Measurements from ENCODE around the gene ATP5MC3.

GRCh38 chr2:175135177-175135576 lies 46.3 kb downstream of the ATP5MC3 start:
- TF ChIP-seq CTCF (IDR thresholded peaks at IDR 0.05; ENCODE audit: low read depth, low read length) (no peak), MYC (IDR thresholded peaks at IDR 0.05; ENCODE audit: low read depth, low read length) (no peak), POLR2A (IDR thresholded peaks at IDR 0.05; ENCODE audit: extremely low read depth, insufficient read length) (no peak), MAX (IDR thresholded peaks at IDR 0.05; ENCODE audit: low read depth, low read length) (no peak)

Measured in NB4 (cell line).